ENCODE data around the gene APCDD1L.

APCDD1L gene

GRCh38 chr20:58537831-58538230 is 22.6 kb upstream of the APCDD1L start:
- in situ Hi-C loops (cut with MboI; ENCODE audit: low pct_unique_long_range_greater_than_20kb, low sequenced_read_pairs, unreplicated experiment): no loop called here
- DNase-seq (ENCODE audit: low spot score): no peak
- TF ChIP-seq CTCF (IDR thresholded peaks at IDR 0.05; ENCODE audit: extremely low read depth, insufficient read depth, missing control alignments): no peak

GRCh38 chr20:58536289-58536688 is 21.1 kb upstream of the APCDD1L start:
- no peak for TF ChIP-seq CTCF (IDR thresholded peaks at IDR 0.05; ENCODE audit: extremely low read depth, insufficient read depth, missing control alignments)
- no peak for DNase-seq (ENCODE audit: low spot score)
- in situ Hi-C loops (cut with MboI; ENCODE audit: low pct_unique_long_range_greater_than_20kb, low sequenced_read_pairs, unreplicated experiment): no loop called here

GRCh38 chr20:58531657-58532056 is 16.5 kb upstream of the APCDD1L start:
- in situ Hi-C loops (cut with MboI; ENCODE audit: low pct_unique_long_range_greater_than_20kb, low sequenced_read_pairs, unreplicated experiment): no loop called here
- no peak for TF ChIP-seq CTCF (IDR thresholded peaks at IDR 0.05; ENCODE audit: extremely low read depth, insufficient read depth, missing control alignments)
- no peak for DNase-seq (ENCODE audit: low spot score)

- in situ Hi-C loops (cut with MboI; ENCODE audit: low pct_unique_long_range_greater_than_20kb, low sequenced_read_pairs, unreplicated experiment): no loop called here
- TF ChIP-seq CTCF (IDR thresholded peaks at IDR 0.05; ENCODE audit: extremely low read depth, insufficient read depth, missing control alignments): no peak
- no peak for DNase-seq (ENCODE audit: low spot score)
Observed at GRCh38 chr20:58531063-58531462, 15.9 kb upstream of the APCDD1L start.

- in situ Hi-C loops (cut with MboI; ENCODE audit: low pct_unique_long_range_greater_than_20kb, low sequenced_read_pairs, unreplicated experiment): no loop called here
- TF ChIP-seq CTCF (IDR thresholded peaks at IDR 0.05; ENCODE audit: extremely low read depth, insufficient read depth, missing control alignments): no peak
- DNase-seq (ENCODE audit: low spot score): no peak
Observed at GRCh38 chr20:58528412-58528811, 13.2 kb upstream of the APCDD1L start.

- no peak for DNase-seq (ENCODE audit: low spot score)
- TF ChIP-seq CTCF (IDR thresholded peaks at IDR 0.05; ENCODE audit: extremely low read depth, insufficient read depth, missing control alignments): no peak
Observed at GRCh38 chr20:58526411-58526810, 11.2 kb upstream of the APCDD1L start.

GRCh38 chr20:58524814-58525213 is 9.6 kb upstream of the APCDD1L start:
- in situ Hi-C loops (cut with MboI; ENCODE audit: low pct_unique_long_range_greater_than_20kb, low sequenced_read_pairs, unreplicated experiment): no loop called here
- no peak for DNase-seq (ENCODE audit: low spot score)
- no peak for TF ChIP-seq CTCF (IDR thresholded peaks at IDR 0.05; ENCODE audit: extremely low read depth, insufficient read depth, missing control alignments)

More at GRCh38 chr20:58526411-58526810, 11.2 kb upstream of the APCDD1L start:
- in situ Hi-C loops (cut with MboI; ENCODE audit: low pct_unique_long_range_greater_than_20kb, low sequenced_read_pairs, unreplicated experiment): no loop called here

Measured in GM13977 (cell line).